DOHH2 (cell line): ENCODE measurements around the gene COMMD10.

Experiments
- CTCF ChIP-seq: fragments of 200-600 bp; sonication (generic); IDR thresholded peaks from one replicate; pipeline ENCODE4 v1.5.1; 2014; ENCODE audit warnings: antibody characterized with exemption, mild to moderate bottlenecking, low read depth, low read length; ENCODE audit not compliant: poor library complexity, severe bottlenecking
- EZH2phosphoT487 ChIP-seq: fragments of 200-600 bp; sonication (generic); IDR thresholded peaks from 2 replicates; pipeline ENCODE4 v1.6.1; 2017; ENCODE audit warnings: borderline replicate concordance, mild to moderate bottlenecking, antibody characterized with exemption, low read length, moderate library complexity, mixed read lengths

GRCh38 chr5:116265471-116265870 lies 180.6 kb downstream of the COMMD10 start:
- TF ChIP-seq CTCF (no peak), EZH2phosphoT487 (no peak)
